SK-N-SH (cell line): ENCODE data around the gene AASS.

Experiments
- EP300 ChIP-seq, 2 experiments: IDR thresholded peaks; 2 replicates each; pipeline versions ENCODE4 v1.4.0 to v1.6.1; 2012; ENCODE audit warnings: borderline replicate concordance in 1 of 2, low read depth in 1 of 2, low read length in 1 of 2
- FOXJ3 ChIP-seq: sonication (generic); formaldehyde crosslinking; IDR thresholded peaks from 2 replicates; pipeline ENCODE4 v1.5.1; 2020; ENCODE audit warnings: mild to moderate bottlenecking, missing genetic modification reagents
- FOXM1 ChIP-seq: IDR thresholded peaks from 2 replicates; pipeline ENCODE4 v1.4.0; 2012; ENCODE audit warnings: low read depth, mild to moderate bottlenecking
- POLR2AphosphoS5 ChIP-seq: IDR thresholded peaks from 2 replicates; pipeline ENCODE4 v1.6.1; 2012; ENCODE audit warnings: low read depth, low read length
- RAD21 ChIP-seq: IDR thresholded peaks from 2 replicates; pipeline ENCODE4 v1.6.1; 2012; ENCODE audit warnings: mild to moderate bottlenecking, low read length
- REST ChIP-seq: IDR thresholded peaks from 2 replicates; pipeline ENCODE4 v1.6.1; 2012; ENCODE audit warnings: mild to moderate bottlenecking, low read depth, low read length, moderate library complexity
- TAF1 ChIP-seq: IDR thresholded peaks from 2 replicates; pipeline ENCODE4 v1.6.1; 2012; ENCODE audit warnings: low read depth, mild to moderate bottlenecking, low read length, moderate library complexity, borderline replicate concordance
- TCF12 ChIP-seq: IDR thresholded peaks from 2 replicates; pipeline ENCODE4 v1.4.0; 2012
- TEAD4 ChIP-seq: IDR thresholded peaks from 2 replicates; pipeline ENCODE4 v1.4.0; 2012; ENCODE audit warnings: mild to moderate bottlenecking, borderline replicate concordance; ENCODE audit not compliant: insufficient read depth
- USF1 ChIP-seq: IDR thresholded peaks from 2 replicates; pipeline ENCODE4 v1.4.0; 2012; ENCODE audit warnings: low read depth, borderline replicate concordance
- ZBTB33 ChIP-seq: IDR thresholded peaks from 2 replicates; pipeline ENCODE4 v1.4.0; 2012; ENCODE audit warnings: low read depth, borderline replicate concordance
- TF ChIP-seq, protein P1 (sequence below): fragments of 200-600 bp; sonication (generic); IDR thresholded peaks from 2 replicates; pipeline ENCODE4 v1.6.1; 2017; ENCODE audit warnings: antibody characterized with exemption, mild to moderate bottlenecking, moderate library complexity

GRCh38 chr7:122035876-122036275, 108.2 kb downstream of the AASS start:
- TF ChIP-seq RAD21 (no peak), EP300 (IDR thresholded peaks at IDR 0.05; ENCODE audit: borderline replicate concordance in 1 of 2, low read depth in 1 of 2, low read length in 1 of 2) (no peak), ZBTB33 (no peak), TAF1 (no peak), POLR2AphosphoS5 (no peak), FOXJ3 (no peak), TEAD4 (no peak), FOXM1 (no peak), TCF12 (no peak), REST (no peak), USF1 (no peak)
- TF ChIP-seq, protein P1, sequence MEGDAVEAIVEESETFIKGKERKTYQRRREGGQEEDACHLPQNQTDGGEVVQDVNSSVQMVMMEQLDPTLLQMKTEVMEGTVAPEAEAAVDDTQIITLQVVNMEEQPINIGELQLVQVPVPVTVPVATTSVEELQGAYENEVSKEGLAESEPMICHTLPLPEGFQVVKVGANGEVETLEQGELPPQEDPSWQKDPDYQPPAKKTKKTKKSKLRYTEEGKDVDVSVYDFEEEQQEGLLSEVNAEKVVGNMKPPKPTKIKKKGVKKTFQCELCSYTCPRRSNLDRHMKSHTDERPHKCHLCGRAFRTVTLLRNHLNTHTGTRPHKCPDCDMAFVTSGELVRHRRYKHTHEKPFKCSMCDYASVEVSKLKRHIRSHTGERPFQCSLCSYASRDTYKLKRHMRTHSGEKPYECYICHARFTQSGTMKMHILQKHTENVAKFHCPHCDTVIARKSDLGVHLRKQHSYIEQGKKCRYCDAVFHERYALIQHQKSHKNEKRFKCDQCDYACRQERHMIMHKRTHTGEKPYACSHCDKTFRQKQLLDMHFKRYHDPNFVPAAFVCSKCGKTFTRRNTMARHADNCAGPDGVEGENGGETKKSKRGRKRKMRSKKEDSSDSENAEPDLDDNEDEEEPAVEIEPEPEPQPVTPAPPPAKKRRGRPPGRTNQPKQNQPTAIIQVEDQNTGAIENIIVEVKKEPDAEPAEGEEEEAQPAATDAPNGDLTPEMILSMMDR = no peak
